ENCODE results near the gene GGT6.

GRCh38 chr17:4579678-4580077, 19.3 kb upstream of the GGT6 start:
- TF ChIP-seq POLR2A (IDR thresholded peaks at IDR 0.05) (no peak), CTCF (IDR thresholded peaks at IDR 0.05) (no peak)
